ENCODE results near the gene SRGAP1. TPM values are rescaled to one million over a fixed set of nuclear protein-coding genes. Genes with fewer than 3 reads are reported as not detected.
"Not testable (repeated sequence)": the region's sequence is repeated elsewhere in the genome, so short reads cannot be mapped to it uniquely, and the experiment has no call there.

Gene SRGAP1
- total RNA-seq, 1 donor from 2014 or later = 2.2 TPM

GRCh38 chr12:63859880-63860279 lies 15.4 kb downstream of the SRGAP1 start:
- intact Hi-C loops (cut with DNase I); DNase-seq (ENCODE audit: missing footprints); ATAC-seq: not testable (repeated sequence)

- ATAC-seq = peak; percentile 57
- no peak for DNase-seq (ENCODE audit: missing footprints)
- intact Hi-C loops (cut with DNase I) = no loop called here
Observed at GRCh38 chr12:63862187-63862968, 17.9 kb downstream of the SRGAP1 start.

GRCh38 chr12:63862969-63863230 lies 18.4 kb downstream of the SRGAP1 start:
- ATAC-seq (no peak), DNase-seq (ENCODE audit: missing footprints) (no peak)
- intact Hi-C loops (cut with DNase I) = no loop called here

GRCh38 chr12:63863658-63864453 lies 19.4 kb downstream of the SRGAP1 start:
- ATAC-seq (no peak), DNase-seq (ENCODE audit: missing footprints) (no peak)
- intact Hi-C loops (cut with DNase I) = no loop called here

GRCh38 chr12:63864454-63864706 lies 19.9 kb downstream of the SRGAP1 start:
- DNase-seq (ENCODE audit: missing footprints) (no peak), ATAC-seq (no peak)
- intact Hi-C loops (cut with DNase I) = no loop called here

- ATAC-seq = no peak
- intact Hi-C loops (cut with DNase I) = no loop called here
- no peak for DNase-seq (ENCODE audit: missing footprints)
Observed at GRCh38 chr12:63865448-63865847, 20.9 kb downstream of the SRGAP1 start.

GRCh38 chr12:63867053-63867452 lies 22.6 kb downstream of the SRGAP1 start:
- intact Hi-C loops (cut with DNase I) = no loop called here
- DNase-seq (ENCODE audit: missing footprints) = no peak
- no peak for ATAC-seq

- intact Hi-C loops (cut with DNase I) = no loop called here
- DNase-seq (ENCODE audit: missing footprints) (no peak), ATAC-seq (no peak)
Observed at GRCh38 chr12:63869656-63870055, 25.2 kb downstream of the SRGAP1 start.

- no peak for DNase-seq (ENCODE audit: missing footprints)
- no peak for ATAC-seq
- intact Hi-C loops (cut with DNase I) = no loop called here
Observed at GRCh38 chr12:63870838-63871237, 26.3 kb downstream of the SRGAP1 start.

- intact Hi-C loops (cut with DNase I) = no loop called here
- ATAC-seq (no peak), DNase-seq (ENCODE audit: missing footprints) (no peak)
Observed at GRCh38 chr12:63874897-63875480, 30.5 kb downstream of the SRGAP1 start.

- ATAC-seq = no peak
- DNase-seq (ENCODE audit: missing footprints) = no peak
- intact Hi-C loops (cut with DNase I) = no loop called here
Observed at GRCh38 chr12:63875703-63876102, 31.2 kb downstream of the SRGAP1 start.

- no peak for DNase-seq (ENCODE audit: missing footprints)
- ATAC-seq = no peak
- intact Hi-C loops (cut with DNase I) = no loop called here
Observed at GRCh38 chr12:63876980-63877379, 32.5 kb downstream of the SRGAP1 start.

- DNase-seq (ENCODE audit: missing footprints) = no peak
- ATAC-seq = no peak
- intact Hi-C loops (cut with DNase I) = no loop called here
Observed at GRCh38 chr12:63877693-63878092, 33.2 kb downstream of the SRGAP1 start.

GRCh38 chr12:63880235-63880634 lies 35.7 kb downstream of the SRGAP1 start:
- DNase-seq (ENCODE audit: missing footprints); intact Hi-C loops (cut with DNase I): not testable (repeated sequence)

GRCh38 chr12:63880742-63881263 lies 36.3 kb downstream of the SRGAP1 start:
- DNase-seq (ENCODE audit: missing footprints) (no peak), ATAC-seq (peak; percentile 31)
- intact Hi-C loops (cut with DNase I) = no loop called here

More at GRCh38 chr12:63880235-63880634, 35.7 kb downstream of the SRGAP1 start:
- ATAC-seq = not testable (repeated sequence)

- intact Hi-C loops (cut with DNase I) = no loop called here
- ATAC-seq = peak; percentile 63
Observed at GRCh38 chr12:63882844-63883243, 38.3 kb downstream of the SRGAP1 start.

GRCh38 chr12:63885401-63885800 lies 40.9 kb downstream of the SRGAP1 start:
- ATAC-seq (no peak), DNase-seq (ENCODE audit: missing footprints) (no peak)
- intact Hi-C loops (cut with DNase I) = no loop called here

More at GRCh38 chr12:63882844-63883243, 38.3 kb downstream of the SRGAP1 start:
- DNase-seq (ENCODE audit: missing footprints) = no peak

- DNase-seq (ENCODE audit: missing footprints) (no peak), ATAC-seq (peak; percentile 26)
- intact Hi-C loops (cut with DNase I) = no loop called here
Observed at GRCh38 chr12:63888908-63889635, 44.6 kb downstream of the SRGAP1 start.

All from Right ventricle myocardium inferior (tissue), 1 donor.